ENCODE results near the gene NXPH4.

NXPH4 gene

DNA sequence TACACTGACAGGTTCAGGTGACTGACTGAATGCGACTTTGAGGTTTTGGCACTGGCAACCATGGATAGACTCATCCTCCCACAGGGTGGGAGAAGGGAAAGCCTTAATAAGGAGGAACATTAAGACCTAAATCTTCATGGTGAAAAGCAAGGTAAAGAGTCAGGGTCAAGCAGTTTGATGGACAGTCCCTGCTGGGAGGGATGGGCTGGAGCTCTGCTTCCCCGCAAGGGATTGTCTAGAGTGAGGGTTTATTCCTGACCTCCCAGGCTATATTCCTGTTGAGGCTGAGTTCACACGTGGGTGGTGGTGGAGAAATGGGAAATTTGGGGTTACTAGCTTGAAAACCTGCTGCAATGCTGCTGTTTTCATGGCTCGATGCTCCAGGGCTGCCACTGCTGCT is 43.8 kb downstream of the NXPH4 start:
- Histone ChIP-seq H3K4me1 (ENCODE audit: insufficient read depth, low read length) (peaks cover 3% of the 10 kb centered on the region), H3K4me3 (ENCODE audit: low read depth in 1 of 2, low read length in 2 of 2) (no peak overlapping the region), H3K9me3 (ENCODE audit: low read length) (no peaks in the 10 kb centered on the region), H3K27ac (ENCODE audit: low read depth, low read length) (no peak overlapping the region), H3K9ac (ENCODE audit: low read length) (no peak overlapping the region), H3K36me3 (ENCODE audit: insufficient read depth, low read length) (peaks cover 76% of the 10 kb centered on the region), H3K27me3 (ENCODE audit: control insufficient read depth in 1 of 2, insufficient read depth in 2 of 2, low read length in 2 of 2) (no peaks in the 10 kb centered on the region)

DNA sequence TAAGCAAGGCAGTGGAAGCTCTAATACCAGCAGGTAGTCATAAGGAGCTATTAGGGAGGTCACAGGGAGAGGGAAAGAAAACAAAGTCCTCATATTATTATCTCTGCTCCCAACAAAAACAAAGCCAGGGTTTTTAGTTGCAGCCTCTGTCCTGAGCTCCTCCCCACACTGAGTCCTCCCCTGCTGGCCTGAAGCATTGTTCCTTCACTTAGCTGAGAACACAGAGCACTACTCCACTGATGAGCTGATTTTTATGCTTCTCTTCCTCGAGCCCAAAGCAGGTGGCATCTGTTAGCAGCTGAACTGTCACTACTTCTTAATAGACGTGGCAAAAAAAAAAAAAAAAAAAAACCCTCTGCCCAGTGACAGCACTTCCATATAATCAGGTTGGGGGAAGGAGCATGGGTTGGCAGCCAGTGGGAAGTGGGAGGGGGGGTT is 44.9 kb downstream of the NXPH4 start:
- H3K9me3 ChIP-seq (ENCODE audit: low read length) = no peaks in the 10 kb centered on the region
- H3K36me3 ChIP-seq (ENCODE audit: insufficient read depth, low read length) = peaks cover 70% of the 10 kb centered on the region
- no peaks in the 10 kb centered on the region for H3K27me3 ChIP-seq (ENCODE audit: control insufficient read depth in 1 of 2, insufficient read depth in 2 of 2, low read length in 2 of 2)
- peaks cover 3% of the 10 kb centered on the region for H3K4me1 ChIP-seq (ENCODE audit: insufficient read depth, low read length)
- no peak overlapping the region for H3K4me3 ChIP-seq (ENCODE audit: low read depth in 1 of 2, low read length in 2 of 2)
- H3K27ac ChIP-seq (ENCODE audit: low read depth, low read length) = no peak overlapping the region
- no peak overlapping the region for H3K9ac ChIP-seq (ENCODE audit: low read length)

DNA sequence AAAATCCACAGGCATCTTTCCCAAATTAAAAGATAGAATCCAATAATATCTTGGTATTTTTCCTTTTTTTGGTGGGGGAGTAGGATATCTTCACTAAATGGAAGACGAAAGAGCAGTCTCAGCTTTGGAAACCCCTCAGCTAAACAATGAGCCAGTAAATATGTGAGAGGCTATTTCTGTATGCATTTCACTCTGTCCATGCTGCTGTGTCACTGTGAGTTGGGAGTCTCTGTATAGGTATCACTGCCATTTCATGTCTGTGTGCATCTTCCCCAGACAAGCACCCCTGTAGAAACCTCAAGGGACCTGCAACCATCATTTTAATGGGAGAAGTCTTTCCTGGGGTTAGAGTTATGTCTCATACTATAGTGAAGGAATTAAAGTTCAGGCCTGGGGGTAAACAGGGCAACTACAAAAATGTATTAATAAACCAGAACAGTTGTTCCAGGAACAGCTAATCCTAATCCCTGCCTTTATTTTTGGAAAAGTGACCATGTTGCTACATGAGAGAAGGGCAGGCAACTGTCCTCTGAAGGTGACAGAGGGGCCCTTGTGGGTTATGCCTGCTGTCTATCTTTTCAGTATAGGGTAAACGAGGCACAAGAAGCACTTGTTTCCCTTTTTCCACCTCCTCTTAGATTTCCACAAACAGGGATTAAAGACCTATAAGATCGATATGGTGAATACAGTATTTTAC is 45.7 kb downstream of the NXPH4 start:
- H3K27ac ChIP-seq (ENCODE audit: low read depth, low read length) = no peak overlapping the region
- no peaks in the 10 kb centered on the region for H3K27me3 ChIP-seq (ENCODE audit: control insufficient read depth in 1 of 2, insufficient read depth in 2 of 2, low read length in 2 of 2)
- peaks cover 71% of the 10 kb centered on the region for H3K36me3 ChIP-seq (ENCODE audit: insufficient read depth, low read length)
- H3K4me3 ChIP-seq (ENCODE audit: low read depth in 1 of 2, low read length in 2 of 2) = no peak overlapping the region
- no peaks in the 10 kb centered on the region for H3K9me3 ChIP-seq (ENCODE audit: low read length)
- H3K4me1 ChIP-seq (ENCODE audit: insufficient read depth, low read length) = peaks cover 3% of the 10 kb centered on the region
- H3K9ac ChIP-seq (ENCODE audit: low read length) = no peak overlapping the region

DNA sequence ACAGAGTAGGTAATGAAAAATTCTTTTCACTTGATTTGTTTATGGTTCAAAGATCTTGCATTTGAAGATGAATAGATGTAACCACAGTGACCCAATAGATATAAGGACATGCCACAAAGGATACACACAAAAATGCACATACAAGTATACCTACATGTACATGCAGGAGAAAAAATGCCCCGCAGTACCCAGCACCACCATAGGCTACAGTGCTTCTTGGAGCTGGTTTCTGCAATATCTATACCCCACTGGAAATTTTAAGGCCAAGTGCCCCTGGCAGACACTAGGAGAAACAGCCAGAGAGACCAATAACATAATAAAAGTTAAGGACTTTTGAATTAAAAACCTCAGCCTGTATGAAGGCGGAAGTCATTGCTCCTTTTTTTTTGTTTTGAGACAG is 46.5 kb downstream of the NXPH4 start:
- Histone ChIP-seq H3K4me1 (ENCODE audit: insufficient read depth, low read length) (peaks cover 3% of the 10 kb centered on the region), H3K27ac (ENCODE audit: low read depth, low read length) (no peak overlapping the region), H3K9ac (ENCODE audit: low read length) (no peak overlapping the region)

DNA sequence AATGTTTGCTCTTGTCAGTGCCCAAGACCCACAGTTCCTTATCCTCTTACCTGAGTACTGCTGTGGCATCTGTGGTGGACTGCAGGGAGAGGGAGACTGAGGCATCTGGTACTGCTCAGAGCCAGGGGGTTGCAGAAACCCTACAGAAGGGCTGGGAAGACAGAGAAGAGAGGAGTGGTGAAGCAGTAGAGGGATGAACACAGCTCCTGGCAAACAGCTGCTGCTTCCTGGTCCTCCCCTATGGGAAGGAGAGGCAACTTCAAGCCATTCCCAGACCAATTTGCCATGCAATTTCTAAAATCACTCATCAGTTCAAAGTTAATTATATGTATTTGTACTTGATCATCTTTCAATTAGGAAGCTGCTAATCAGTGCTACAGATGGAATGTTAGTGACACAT is 50.1 kb downstream of the NXPH4 start:
- no peak overlapping the region for H3K4me3 ChIP-seq (ENCODE audit: low read depth in 1 of 2, low read length in 2 of 2)
- no peak overlapping the region for H3K27ac ChIP-seq (ENCODE audit: low read depth, low read length)
- no peaks in the 10 kb centered on the region for H3K9me3 ChIP-seq (ENCODE audit: low read length)
- H3K36me3 ChIP-seq (ENCODE audit: insufficient read depth, low read length) = peaks cover 68% of the 10 kb centered on the region
- peaks cover 3% of the 10 kb centered on the region for H3K4me1 ChIP-seq (ENCODE audit: insufficient read depth, low read length)
- no peaks in the 10 kb centered on the region for H3K27me3 ChIP-seq (ENCODE audit: control insufficient read depth in 1 of 2, insufficient read depth in 2 of 2, low read length in 2 of 2)
- no peak overlapping the region for H3K9ac ChIP-seq (ENCODE audit: low read length)

More for the DNA sequence above, 46.5 kb downstream of the NXPH4 start:
- Histone ChIP-seq H3K9me3 (ENCODE audit: low read length) (no peaks in the 10 kb centered on the region), H3K36me3 (ENCODE audit: insufficient read depth, low read length) (peaks cover 70% of the 10 kb centered on the region), H3K4me3 (ENCODE audit: low read depth in 1 of 2, low read length in 2 of 2) (no peak overlapping the region), H3K27me3 (ENCODE audit: control insufficient read depth in 1 of 2, insufficient read depth in 2 of 2, low read length in 2 of 2) (no peaks in the 10 kb centered on the region)

DNA sequence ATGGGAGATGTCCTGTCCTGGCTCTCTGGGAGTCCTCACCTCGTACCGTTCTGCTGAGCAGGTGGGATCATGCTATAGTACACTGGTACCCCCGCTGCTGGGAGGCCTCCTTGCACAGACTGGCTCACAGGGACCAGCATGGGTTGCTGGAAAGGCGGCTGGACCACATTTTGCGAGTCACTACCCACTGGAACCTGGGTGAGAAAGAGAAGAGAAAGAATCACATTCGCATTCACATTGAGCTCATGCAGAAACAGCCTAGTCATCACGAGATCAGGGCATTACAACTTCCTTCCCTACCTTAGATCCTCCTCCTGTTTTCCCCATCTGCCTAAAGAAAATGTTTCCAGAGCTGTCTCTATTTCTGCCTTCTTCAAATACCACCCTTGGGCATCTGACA is 51.7 kb downstream of the NXPH4 start:
- H3K4me1 ChIP-seq (ENCODE audit: insufficient read depth, low read length) = peaks cover 3% of the 10 kb centered on the region
- no peak overlapping the region for H3K27ac ChIP-seq (ENCODE audit: low read depth, low read length)
- H3K4me3 ChIP-seq (ENCODE audit: low read depth in 1 of 2, low read length in 2 of 2) = no peak overlapping the region
- H3K36me3 ChIP-seq (ENCODE audit: insufficient read depth, low read length) = peaks cover 66% of the 10 kb centered on the region
- no peak overlapping the region for H3K9ac ChIP-seq (ENCODE audit: low read length)
- no peaks in the 10 kb centered on the region for H3K9me3 ChIP-seq (ENCODE audit: low read length)
- H3K27me3 ChIP-seq (ENCODE audit: control insufficient read depth in 1 of 2, insufficient read depth in 2 of 2, low read length in 2 of 2) = no peaks in the 10 kb centered on the region

DNA sequence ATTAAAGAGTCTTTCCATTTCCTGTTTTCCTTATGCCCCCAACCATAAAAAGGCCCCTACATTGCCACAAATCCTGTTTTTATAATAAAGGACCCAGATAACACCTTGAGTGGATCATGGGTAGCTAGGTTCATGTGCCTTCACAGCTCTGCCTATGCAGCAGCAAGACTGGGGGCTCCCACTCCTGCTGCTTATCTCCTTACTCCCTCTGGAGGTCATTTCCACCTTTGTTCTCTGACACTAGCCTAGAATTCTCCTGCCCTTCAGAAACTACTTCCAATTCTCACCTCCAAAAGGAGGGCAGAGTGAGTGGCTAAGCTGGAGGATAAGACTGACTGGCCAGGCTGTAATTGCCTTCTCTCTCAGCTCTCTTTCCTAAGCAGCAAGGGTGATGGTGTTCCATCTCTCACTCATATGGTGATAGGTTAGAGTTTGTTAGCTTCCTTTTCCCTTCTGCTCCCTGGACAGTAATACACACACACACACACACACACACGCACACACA is 54.4 kb downstream of the NXPH4 start:
- Histone ChIP-seq H3K36me3 (ENCODE audit: insufficient read depth, low read length) (peaks cover 65% of the 10 kb centered on the region), H3K27ac (ENCODE audit: low read depth, low read length) (no peak overlapping the region), H3K4me1 (ENCODE audit: insufficient read depth, low read length) (no peaks in the 10 kb centered on the region), H3K27me3 (ENCODE audit: control insufficient read depth in 1 of 2, insufficient read depth in 2 of 2, low read length in 2 of 2) (no peaks in the 10 kb centered on the region), H3K9ac (ENCODE audit: low read length) (no peak overlapping the region), H3K4me3 (ENCODE audit: low read depth in 1 of 2, low read length in 2 of 2) (no peak overlapping the region), H3K9me3 (ENCODE audit: low read length) (no peaks in the 10 kb centered on the region)

DNA sequence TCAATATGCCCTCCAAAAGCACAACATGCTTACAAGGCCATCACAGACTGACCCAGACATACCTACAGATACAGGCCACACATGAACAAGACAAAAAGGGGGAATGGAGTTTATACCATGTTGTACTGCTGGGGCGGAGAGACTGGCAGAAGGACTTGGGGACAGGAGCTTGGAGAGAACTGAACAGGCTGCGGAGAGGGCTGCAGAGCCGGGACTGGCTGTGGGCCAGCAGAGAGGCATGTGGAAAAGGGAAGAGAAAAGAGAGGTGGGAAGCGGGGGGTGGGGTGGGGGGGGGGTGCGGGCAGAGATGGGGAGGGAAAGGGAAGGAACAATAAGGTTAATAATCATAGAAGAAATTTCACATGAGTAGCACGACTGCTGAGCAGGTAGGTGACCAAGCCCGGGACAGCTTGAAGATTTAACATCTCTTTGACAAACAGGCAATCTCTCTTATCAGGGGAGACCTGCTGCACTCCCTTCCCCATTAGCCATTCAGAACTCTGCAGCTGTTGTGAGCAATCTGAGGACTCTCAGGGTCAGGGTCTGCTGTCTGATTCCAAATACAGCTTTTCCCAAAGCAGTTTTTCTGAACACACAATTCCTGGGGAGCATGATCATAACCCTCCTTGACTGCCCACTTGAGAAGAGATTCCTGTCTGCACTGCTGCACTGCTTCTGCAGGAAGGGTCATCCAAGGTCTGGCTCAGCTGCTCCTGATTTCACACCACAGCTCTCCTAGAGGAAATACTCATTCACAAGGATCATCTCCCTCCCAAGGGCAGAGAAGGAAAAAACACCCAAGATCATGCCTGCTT is 56.0 kb downstream of the NXPH4 start:
- no peaks in the 10 kb centered on the region for H3K9me3 ChIP-seq (ENCODE audit: low read length)
- no peak overlapping the region for H3K9ac ChIP-seq (ENCODE audit: low read length)
- no peak overlapping the region for H3K27ac ChIP-seq (ENCODE audit: low read depth, low read length)
- no peaks in the 10 kb centered on the region for H3K27me3 ChIP-seq (ENCODE audit: control insufficient read depth in 1 of 2, insufficient read depth in 2 of 2, low read length in 2 of 2)
- H3K4me3 ChIP-seq (ENCODE audit: low read depth in 1 of 2, low read length in 2 of 2) = no peak overlapping the region
- H3K36me3 ChIP-seq (ENCODE audit: insufficient read depth, low read length) = peaks cover 59% of the 10 kb centered on the region
- H3K4me1 ChIP-seq (ENCODE audit: insufficient read depth, low read length) = no peaks in the 10 kb centered on the region

DNA sequence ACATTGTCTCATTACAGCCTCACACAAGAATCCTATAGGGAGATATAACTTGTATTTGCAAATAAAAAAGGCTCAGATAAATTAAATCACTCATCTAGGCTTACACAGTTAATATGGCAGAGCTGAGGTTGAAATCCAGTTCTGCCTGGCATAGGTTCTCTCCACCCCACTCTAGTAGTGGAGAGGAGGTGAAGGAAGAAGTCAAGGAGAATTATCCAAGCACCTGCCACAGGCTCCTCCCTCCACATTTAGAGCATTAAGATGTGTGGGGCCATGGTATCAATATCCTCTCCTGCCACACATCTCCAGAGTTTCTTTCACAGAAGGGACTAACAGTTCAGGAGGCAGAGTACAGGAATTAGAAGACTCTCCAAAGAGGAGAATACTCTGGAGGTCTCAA is 56.9 kb downstream of the NXPH4 start:
- Histone ChIP-seq H3K9ac (ENCODE audit: low read length) (no peak overlapping the region), H3K27ac (ENCODE audit: low read depth, low read length) (no peak overlapping the region)

More for the DNA sequence above, 56.9 kb downstream of the NXPH4 start:
- H3K4me3 ChIP-seq (ENCODE audit: low read depth in 1 of 2, low read length in 2 of 2) = no peak overlapping the region
- no peaks in the 10 kb centered on the region for H3K27me3 ChIP-seq (ENCODE audit: control insufficient read depth in 1 of 2, insufficient read depth in 2 of 2, low read length in 2 of 2)
- peaks cover 58% of the 10 kb centered on the region for H3K36me3 ChIP-seq (ENCODE audit: insufficient read depth, low read length)
- H3K4me1 ChIP-seq (ENCODE audit: insufficient read depth, low read length) = no peaks in the 10 kb centered on the region
- no peaks in the 10 kb centered on the region for H3K9me3 ChIP-seq (ENCODE audit: low read length)

Measured in muscle layer of colon (tissue), 2 donors.